ENCODE measurements around the gene ACTMAP.
"Not testable (repeated sequence)": the region's sequence is repeated elsewhere in the genome, so short reads cannot be mapped to it uniquely, and the experiment has no call there.

The ACTMAP gene, protein sequence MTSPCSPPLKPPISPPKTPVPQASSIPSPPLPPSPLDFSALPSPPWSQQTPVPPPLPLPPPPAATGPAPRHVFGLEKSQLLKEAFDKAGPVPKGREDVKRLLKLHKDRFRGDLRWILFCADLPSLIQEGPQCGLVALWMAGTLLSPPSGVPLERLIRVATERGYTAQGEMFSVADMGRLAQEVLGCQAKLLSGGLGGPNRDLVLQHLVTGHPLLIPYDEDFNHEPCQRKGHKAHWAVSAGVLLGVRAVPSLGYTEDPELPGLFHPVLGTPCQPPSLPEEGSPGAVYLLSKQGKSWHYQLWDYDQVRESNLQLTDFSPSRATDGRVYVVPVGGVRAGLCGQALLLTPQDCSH

DNA sequence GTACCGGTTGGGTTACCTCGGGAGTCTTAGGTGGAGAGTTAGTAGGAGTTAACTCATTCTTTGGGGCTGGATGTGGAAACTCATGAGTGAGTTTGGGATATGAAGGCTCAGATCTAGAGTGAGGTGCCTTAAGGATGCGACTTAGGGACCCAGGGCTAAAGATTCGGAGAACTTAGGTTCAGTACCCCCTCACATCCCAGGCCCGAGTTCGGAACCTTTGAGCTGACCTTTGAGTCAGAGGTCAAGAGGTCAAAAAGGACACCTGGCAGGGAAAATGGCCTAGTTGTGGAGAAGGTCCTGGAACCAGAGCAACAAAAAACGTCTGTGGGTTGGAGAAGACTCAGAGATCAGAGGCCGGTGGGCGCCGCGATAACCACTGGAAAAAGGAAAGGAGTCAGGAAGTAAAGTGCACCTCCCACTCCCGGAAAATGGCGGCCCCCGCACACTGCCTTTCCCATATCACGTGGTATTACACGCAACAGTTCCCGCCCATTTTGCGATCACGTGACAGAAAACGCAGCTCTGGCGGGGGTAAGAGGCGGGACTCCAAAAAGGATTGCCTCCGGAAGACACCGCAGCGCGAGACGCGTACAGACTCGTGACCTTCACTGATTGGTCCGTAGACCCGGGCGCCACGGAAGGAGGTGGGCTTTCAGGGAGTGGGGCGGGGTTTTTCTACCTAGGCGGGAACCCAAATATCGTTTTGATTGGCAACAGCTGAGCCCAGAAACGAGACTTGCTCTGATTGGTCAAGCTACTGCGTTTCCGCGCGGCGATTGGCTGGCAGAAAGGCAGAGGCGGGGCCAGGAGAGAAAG is at the start of gene ACTMAP:
Gene ACTMAP, minus strand, starts transcription at position 420 of the 816 bp plus-strand sequence. CDS start 674 bp downstream, outside the sequence.
- peak; percentile 98 to 100 (median 99) for DNase-seq (ENCODE audit: low read depth in 3 of 3)

DNA sequence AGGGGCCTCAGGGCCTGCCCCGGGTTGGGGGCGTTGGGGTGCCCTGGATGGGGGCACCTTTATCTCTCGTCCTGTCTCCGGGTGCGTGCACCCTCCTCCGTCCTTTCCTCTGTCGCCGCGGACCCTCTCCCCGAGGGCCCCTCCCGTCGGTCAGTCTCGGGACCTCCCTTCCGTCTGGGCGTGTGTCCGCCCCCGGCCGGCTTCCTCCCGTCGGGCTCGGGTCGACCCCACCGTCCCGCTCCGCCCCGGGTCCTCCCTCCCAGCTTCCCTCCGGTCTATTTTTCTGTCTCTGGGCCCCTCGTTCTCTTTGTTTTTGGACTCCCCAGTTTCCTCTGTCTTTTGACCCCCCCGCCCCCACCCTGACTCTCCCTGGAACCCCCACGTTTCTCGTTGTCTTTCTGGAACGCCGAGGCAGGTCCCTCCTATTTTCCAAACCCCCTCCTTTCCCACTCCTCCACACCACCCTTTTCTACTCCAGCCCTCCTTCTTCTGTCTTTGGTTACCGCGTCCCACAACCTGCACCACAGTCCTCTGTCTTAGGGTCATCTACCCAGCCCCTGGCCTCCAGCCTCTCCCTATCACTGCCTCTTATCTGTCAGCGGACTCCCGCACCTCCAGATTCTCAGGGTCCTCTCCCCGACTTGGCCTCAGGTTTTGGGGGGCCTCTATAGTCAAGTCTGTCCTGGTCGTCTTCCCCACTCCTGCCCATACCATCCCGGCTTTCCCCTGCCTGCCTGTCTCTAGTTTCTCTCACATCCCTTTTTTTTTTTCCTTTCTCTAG is 49.5 kb upstream of the ACTMAP start:
- no peak for DNase-seq (ENCODE audit: low read depth in 3 of 3)

DNA sequence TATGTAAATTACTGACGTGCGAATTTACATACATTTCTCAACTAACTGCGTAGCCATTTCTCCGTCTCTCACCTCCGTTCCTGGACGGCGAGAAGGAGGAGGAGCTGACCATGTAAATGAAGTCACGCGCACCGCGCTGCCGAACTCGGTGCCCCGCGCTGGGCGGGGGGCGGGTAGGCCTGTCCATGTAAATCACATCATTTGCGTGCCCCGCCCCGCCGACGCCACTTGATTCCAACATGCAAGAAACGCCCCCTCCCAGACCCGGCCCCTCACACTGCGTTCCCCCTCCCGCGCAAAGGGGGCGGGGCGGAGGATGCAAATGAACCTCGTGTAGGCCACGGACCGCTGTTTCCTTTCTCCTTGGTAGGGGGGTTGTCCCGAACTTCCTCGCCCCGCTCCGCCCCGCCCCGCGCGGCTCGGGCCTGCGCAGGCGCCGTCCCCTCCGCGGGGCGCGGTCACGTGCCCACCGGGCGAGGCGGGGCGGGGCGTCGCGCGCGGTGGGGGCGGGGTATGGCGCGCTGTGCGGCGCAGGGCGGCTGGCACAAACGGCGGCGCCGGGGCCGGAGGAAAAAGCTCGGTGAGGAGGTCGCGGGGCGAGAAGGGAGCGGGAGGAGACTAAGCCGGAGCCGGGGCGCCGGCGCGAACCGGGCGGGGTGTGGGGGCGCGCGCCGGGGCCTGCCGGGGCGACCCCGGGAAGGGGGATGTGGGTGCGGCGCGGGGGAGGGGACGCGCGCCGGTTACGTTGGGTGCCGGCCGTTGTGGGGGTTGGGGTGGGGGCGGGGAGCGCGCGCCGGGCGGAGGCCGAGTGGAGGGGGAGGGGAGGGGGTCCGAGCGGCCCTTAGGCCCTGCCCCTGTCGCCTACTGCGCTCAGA is 48.6 kb upstream of the ACTMAP start, which contains the start of gene EGLN2:
Gene EGLN2, plus strand, starts transcription at position 509 of the 875 bp plus-strand sequence. CDS start 1,382 bp downstream, outside the sequence.
- peak; percentile 100 for DNase-seq (ENCODE audit: low read depth in 3 of 3)

DNA sequence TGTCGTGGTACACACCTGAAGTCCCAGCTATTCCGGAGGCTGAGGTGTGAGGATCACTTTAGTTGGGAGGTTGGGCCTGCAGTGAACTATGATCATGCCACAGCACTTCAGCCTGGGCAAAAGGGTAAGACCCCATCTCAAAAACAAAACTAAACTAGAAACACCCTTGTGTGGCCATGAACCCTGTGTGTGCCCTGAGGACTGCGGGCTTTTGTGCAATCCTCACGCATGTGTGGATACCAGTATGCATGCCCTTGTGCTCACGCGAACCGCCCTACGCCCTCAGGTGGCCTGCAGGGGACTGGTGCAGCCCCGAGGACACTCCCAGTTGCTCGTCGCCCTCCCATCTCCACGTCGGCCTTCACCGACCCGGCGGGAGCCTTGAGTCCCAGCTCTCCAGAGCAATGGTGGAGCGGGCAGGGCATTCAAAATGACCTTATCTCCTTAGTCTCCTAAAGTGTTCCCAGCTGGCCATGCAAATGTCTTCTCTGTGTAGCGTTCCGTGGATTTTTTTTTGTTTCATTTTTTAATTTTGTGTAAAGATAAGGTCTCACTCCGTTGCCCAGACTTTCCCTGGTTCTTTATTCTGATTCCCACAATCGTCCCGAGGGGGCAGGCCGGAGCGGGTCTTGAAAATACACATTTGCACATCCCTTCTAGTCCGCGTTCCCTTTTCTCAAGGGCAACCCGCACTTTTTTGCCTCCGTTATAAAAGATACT is 47.8 kb upstream of the ACTMAP start:
- DNase-seq (ENCODE audit: low read depth in 3 of 3) = peak in 1 of 3 donors; percentile 63

DNA sequence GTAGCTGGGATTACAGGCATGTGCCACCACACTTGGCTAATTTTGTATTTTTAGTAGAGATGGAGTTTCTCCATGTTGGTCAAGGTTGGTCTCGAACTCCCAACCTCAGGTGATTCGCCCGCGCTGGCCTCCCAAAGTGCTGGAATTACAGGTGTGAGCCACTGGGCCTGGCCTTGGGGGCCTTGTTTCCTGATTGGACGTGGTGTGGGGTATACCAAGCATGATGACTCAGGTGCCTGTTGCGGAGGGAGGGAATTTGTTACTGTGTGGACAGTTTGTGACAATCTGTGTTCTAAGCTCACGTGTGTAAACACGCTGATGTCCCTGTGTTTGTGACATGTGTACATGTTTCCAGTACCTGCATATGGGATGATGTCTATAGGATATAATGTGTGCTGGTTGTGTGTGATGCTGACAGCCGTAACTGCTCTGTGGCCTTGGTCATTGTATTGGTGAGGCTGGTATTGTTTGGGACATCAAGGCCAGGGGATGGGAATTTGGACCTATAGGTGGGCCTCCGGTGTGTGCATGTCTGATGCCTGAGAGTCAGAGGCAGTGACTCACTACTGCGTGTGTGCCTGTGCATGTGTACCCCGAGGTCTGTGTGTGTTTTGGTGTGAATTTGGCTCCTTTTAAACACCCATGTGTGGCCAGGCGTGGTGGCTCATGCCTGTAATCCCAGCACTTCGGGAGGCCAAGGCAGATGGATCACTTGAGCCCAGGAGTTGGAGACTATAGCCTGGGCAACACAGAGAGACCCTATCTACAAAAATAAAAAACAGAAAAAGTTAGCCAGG is 47.1 kb upstream of the ACTMAP start:
- DNase-seq (ENCODE audit: low read depth in 3 of 3) = no peak

DNA sequence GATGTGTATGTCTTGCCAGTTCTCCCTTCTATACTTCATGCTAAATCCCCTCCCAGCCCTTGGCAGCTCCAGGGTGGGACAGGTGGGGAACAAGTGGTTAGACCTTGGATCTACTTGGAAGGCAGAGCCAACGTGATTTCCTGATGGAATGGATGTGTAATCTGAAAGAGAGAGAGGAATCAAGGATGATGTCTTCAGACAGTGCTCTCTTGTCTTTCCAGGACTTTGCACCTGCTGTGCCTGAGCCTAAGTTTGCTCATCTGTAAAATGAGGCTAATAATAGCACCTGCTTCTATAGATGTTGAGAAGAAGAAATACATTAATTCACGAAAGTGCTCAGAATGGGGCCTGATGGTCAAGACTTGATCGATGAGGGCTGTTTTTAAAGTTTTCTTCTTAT is 41.7 kb upstream of the ACTMAP start:
- no peak for DNase-seq (ENCODE audit: low read depth in 3 of 3)

DNA sequence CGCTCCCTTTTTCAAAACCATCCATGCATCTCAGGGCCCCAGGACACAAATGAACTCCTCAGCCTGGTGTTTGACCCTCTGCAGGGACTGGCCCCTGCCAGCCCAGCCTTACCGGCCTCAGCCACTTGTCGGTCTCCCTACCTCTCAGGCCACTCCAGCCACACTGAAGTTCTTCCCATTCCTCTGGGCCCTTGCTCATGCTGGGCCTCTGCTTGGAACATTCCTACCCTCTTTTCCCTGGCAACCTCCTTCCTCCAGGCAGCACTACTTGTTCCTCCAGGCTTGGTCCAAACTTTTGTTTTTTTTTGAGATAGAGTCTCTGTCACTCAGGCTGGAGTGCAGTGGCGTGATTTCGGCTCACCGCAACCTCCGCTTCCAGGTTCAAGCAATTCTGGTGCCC is 41.1 kb upstream of the ACTMAP start:
- DNase-seq (ENCODE audit: low read depth in 3 of 3) = no peak

DNA sequence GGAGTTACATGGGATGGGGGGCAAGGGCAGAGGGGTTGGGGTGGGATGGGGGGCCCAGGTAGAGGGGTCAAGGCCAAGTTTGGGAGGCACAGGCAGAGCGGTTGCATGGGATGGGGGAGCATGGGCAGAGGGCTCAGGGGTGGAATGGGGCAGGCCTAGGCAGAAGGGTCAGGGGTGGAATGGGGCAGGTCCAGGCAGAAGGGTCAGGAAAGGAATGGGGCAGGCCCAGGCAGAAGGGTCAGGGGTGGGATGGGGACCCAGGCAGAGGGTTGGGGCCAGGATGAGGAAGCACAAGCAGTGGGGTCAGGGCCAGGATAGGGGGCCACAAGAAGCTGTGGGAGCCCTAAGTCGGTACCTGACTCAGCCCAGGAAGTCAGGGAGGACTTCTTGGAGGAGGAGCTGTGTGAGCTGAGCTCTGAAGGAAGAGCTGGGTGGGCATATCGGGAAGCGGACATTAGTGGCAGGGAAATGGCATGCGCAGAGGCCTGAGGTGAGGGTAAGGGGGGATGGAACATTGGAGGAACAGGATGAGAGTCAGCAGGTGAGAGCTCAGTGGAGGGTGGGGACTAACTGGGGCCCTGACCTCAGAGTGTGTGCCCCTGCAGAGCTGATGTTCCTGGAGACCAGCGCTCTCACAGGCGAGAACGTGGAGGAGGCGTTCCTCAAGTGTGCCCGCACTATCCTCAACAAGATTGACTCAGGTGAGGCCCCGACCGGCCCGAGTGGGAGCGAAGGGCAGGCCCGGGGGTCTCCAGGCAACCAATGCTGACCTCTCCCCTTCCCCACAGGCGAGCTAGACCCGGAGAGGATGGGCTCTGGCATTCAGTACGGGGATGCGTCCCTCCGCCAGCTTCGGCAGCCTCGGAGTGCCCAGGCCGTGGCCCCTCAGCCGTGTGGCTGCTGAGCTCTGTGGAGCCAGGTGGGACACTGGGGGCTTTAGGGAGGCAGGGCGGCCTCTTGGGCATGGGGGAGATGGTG is 36.1 kb upstream of the ACTMAP start:
- no peak for DNase-seq (ENCODE audit: low read depth in 3 of 3)

DNA sequence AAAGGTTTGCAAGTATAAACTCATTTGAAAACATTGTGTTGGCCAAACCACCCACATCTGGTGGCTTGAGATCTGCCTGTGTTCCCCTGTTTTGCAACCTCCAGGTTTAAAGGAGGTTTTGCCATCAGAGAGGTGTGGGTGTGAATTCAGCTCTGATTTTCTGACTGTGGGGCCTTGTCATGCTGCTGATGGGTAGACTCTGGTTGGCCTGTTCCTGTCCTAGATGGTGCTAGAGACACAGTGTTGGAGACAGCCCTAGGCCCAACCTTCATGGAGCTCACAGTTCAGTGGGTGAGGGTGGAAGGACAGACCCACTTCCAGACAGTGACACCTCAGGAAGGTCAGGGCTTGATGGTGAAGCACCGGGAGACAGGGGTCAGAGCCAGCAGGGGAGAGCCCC is 35.2 kb upstream of the ACTMAP start:
- DNase-seq (ENCODE audit: low read depth in 3 of 3) = no peak

DNA sequence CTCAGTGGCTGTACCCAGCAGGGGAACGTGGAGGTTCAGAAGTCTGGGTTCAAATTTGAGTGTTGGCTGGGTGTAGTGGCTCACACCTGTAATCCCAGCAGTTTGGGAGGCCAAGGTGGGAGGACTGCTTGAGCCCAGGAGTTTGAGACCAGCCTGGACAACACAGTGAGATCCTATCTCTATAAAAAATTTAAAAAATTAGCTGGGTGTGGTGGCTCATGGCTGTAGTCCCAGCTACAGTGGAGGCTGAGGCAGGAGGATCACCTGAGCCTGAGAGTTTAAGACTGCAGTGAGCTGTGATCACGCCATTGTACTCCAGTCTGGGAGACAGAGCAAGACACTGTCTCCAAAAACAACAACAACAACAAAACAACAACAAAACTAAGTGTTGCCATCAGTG is 33.9 kb upstream of the ACTMAP start:
- DNase-seq (ENCODE audit: low read depth in 3 of 3) = not testable (repeated sequence)

DNA sequence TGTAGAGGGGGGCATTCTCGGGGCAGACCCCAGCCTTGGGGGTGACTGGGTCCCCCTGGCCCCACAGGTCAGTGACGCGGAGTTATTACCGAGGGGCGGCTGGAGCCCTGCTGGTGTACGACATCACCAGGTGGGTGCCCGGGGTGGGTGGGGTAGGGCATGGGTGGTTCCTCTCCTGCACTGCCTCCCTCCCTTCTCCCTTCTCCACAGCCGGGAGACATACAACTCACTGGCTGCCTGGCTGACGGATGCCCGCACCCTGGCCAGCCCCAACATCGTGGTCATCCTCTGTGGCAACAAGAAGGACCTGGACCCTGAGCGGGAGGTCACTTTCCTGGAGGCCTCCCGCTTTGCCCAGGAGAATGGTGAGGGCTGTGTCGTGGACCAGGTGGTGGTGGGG is 33.4 kb upstream of the ACTMAP start:
- no peak for DNase-seq (ENCODE audit: low read depth in 3 of 3)

DNA sequence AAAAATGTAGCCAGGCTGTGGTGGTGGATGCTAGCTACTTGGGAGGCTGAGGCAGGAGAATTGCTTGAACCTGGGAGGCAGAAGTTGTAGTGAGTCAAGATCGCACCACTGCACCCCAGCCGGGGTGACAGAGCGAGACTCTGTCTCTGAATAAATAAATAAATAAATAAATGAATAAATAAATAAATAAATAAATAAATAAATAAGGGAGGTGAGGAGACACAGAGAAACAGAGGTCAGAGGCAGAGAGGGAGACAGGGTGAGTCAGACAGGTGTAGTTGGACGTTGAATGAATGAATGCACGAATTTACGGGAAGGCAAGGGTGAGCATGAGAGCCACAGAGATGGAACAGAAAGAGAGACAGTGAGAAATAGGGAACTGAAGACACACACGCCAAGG is 30.9 kb upstream of the ACTMAP start:
- DNase-seq (ENCODE audit: low read depth in 3 of 3) = no peak

DNA sequence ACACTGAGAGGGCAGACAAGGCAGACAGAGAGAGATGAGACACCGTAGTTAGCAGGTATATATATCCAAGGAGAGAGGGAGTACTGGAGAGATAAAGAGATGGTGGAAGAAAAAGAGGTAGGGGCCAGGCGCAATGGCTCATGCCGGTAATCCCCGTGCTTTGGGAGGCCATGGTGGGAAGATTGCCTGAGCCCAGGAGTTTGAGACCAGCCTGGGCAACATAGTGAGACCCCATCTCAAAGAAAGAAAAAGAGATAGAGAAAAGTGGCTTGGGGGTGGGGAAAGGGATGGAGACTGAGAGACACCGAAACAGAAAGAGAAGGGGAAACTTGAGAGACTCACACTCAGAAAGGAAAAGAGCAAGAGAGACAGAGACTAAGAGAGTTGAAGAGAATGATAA is 30.3 kb upstream of the ACTMAP start:
- DNase-seq (ENCODE audit: low read depth in 3 of 3) = no peak

DNA sequence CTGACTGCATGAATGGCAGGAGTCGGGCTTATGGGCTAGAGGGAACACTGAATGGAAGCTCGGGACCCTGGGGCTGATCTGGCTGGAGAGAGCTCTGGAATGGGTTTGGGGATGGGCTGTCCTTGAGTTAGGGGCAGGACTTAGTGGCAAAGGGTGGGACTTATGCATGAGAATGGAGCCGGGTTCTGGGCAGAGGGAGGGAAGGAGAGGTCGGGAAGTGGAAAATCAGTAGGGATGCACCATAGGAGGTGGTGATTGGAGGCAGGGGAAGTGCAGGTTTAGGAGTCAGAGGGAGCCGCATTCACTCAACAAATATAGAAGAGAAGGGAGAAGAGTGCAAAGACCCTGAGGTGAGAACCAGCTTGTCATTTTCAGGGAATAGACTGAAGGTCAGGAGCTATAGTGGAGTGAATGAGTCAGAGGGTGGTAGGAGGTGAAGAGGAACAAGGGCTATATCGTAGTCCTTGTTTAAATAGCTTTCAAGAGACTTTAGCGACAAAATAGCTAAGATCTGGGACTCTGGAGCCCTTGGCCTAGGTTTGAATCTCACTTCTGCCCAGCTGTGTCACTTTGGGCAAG is 28.5 kb upstream of the ACTMAP start:
- DNase-seq (ENCODE audit: low read depth in 3 of 3) = no peak

DNA sequence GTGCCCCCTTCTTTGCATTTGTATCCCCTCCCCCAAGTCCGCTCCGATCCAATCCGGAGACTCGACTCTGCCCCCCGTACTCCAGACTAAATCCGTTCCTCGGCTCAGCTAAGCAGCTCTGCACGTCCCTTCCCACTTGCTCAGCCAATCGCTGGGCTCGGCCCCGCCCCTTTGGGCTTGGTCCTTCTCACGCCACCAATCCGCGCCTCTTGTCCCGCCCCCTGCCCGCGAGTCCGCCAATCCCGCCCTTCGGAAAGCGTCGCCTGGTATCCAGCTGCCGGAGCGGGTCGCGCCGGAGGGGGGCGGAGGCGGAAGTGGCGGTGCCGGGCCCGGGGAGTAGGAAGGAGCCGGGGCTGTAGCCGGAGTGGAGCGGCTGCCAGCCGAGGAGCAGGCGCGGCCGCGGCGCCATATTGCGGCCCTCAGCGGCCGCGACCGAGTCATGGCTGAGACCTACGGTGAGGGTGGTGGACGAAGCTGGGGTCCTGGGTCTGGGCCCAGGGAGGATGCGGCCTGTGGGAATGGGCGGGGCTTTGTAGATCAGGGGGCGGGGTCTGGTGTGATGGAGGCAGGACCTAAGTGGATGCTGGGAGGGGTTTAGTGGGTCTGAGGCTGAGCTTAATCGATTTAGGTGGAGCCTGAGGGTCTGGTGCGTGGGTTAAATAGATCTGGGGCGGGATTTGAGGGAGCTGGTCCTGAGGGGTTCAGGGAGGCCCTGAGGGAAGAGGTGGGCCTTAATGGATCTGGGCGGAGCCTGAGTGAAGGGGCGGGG is 27.8 kb upstream of the ACTMAP start, which contains the start of gene RAB4B:
Gene RAB4B, plus strand, starts transcription at position 311 of the 769 bp plus-strand sequence. Its CDS starts 129 bp downstream, at position 440.
- peak; percentile 99 to 100 (median 100) for DNase-seq (ENCODE audit: low read depth in 3 of 3)

DNA sequence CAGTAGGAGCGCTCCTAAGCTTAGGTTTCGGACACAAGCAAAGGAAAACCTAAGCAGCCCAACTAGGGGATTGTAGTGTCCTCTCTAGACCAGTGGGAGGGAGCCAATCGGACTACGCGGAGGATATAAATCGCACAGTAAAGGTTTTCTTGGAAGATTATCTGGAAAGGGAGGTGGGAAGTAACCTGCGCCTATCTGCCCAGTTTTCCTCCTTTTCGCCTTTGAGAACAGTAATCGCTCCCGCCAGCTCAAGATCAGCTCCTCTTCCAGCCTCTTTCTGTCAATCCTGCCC is 27.3 kb upstream of the ACTMAP start:
- DNase-seq (ENCODE audit: low read depth in 3 of 3) = no peak

DNA sequence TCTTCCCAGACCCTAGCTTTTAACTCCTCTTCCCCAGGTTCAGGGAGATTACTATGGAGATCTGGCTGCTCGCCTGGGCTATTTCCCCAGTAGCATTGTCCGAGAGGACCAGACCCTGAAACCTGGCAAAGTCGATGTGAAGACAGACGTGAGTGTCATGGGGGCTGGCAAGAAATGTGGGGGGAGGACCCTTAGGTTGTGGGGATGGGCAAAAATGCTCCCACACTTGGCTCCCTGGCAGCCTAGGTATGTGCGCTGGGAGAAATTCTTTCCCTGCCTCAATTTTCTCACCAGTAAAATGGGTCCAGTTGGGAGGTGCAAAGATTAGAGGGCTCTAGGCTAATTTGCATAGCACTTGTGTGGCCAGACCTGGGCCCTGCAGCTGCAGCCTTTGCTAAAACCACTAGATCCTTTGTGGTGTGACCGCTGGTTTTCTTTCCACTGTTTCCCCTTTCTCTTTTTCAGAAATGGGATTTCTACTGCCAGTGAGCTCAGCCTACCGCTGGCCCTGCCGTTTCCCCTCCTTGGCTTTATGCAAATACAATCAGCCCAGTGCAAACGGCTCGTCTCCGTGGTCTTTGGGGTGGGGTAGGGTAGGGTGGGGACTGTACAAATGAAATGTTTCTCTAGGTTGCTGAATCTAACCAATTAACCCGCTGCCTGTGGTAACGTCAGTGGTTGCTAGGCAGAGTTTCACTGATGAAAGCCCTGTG is 26.8 kb upstream of the ACTMAP start:
- peak; percentile 79 to 86 (median 85) for DNase-seq (ENCODE audit: low read depth in 3 of 3)

Measured in stimulated activated CD4-positive, alpha-beta T cell treated with anti-CD3 and anti-CD28 coated beads, TNF-alpha, amount 100 ng/mL, for 48 hours (primary cell).